SK-N-MC (cell line): Measurements from ENCODE around the gene RAB12.

Source experiments
- EZH2 ChIP-seq: fragments of 200-600 bp; sonication (generic); IDR thresholded peaks from one replicate; pipeline ENCODE4 v1.6.1; 2017; ENCODE audit warnings: antibody characterized with exemption
- POLR2AphosphoS5 ChIP-seq: IDR thresholded peaks from 2 replicates; pipeline ENCODE4 v1.6.1; 2012; ENCODE audit warnings: mild to moderate bottlenecking, low read depth, low read length, borderline replicate concordance

GRCh38 chr18:8595445-8595844 is 13.8 kb upstream of the RAB12 start:
- TF ChIP-seq EZH2 (no peak), POLR2AphosphoS5 (no peak)
